OCI-LY3 (cell line): Measurements from ENCODE around the gene CCSER1.

Source experiments
- EZH2phosphoT487 ChIP-seq: fragments of 200-600 bp; shearing (Covaris generic); IDR thresholded peaks from 2 replicates; pipeline ENCODE4 v1.6.1; 2018; ENCODE audit warnings: antibody characterized with exemption, mixed run types, low read depth
- TF ChIP-seq, protein P1 (sequence below): fragments of 200-600, 300-600 bp; sonication (generic); IDR thresholded peaks from 2 replicates; pipeline ENCODE4 v1.5.1; 2014; ENCODE audit warnings: antibody characterized with exemption, low read length, low read depth

DNA sequence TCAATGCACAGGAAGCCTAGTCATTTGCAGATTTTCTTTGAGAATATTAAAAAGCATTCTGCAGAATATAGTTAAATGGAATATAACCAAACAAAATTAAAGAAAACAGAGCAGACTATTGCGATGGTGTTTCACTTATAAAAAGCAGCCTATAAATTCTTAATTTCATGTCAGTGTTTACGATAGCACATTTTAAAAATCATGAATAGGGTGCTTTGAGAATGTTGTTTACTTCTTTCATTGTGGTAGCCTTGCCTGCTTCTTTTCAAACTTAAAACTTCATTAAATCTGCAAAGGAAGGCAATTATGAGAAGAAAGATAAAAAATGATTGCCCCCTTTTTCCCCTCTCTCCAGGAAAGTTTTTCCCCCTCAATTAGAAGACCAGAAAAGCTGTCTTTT is 748.6 kb downstream of the CCSER1 start:
- TF ChIP-seq, protein P1, sequence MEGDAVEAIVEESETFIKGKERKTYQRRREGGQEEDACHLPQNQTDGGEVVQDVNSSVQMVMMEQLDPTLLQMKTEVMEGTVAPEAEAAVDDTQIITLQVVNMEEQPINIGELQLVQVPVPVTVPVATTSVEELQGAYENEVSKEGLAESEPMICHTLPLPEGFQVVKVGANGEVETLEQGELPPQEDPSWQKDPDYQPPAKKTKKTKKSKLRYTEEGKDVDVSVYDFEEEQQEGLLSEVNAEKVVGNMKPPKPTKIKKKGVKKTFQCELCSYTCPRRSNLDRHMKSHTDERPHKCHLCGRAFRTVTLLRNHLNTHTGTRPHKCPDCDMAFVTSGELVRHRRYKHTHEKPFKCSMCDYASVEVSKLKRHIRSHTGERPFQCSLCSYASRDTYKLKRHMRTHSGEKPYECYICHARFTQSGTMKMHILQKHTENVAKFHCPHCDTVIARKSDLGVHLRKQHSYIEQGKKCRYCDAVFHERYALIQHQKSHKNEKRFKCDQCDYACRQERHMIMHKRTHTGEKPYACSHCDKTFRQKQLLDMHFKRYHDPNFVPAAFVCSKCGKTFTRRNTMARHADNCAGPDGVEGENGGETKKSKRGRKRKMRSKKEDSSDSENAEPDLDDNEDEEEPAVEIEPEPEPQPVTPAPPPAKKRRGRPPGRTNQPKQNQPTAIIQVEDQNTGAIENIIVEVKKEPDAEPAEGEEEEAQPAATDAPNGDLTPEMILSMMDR = no peak
- no peak for TF ChIP-seq EZH2phosphoT487
